GM12873 (cell line): ENCODE data around the gene TRIP10.

Experiments used
- CTCF ChIP-seq: IDR thresholded peaks from 2 replicates; pipeline ENCODE4 v1.5.1; 2012; ENCODE audit warnings: low read depth, mild to moderate bottlenecking, moderate library complexity, low read length, control low read depth; ENCODE audit not compliant: insufficient read depth; ENCODE audit errors: missing control alignments

The TRIP10 gene

GRCh38 chr19:6794686-6795431, 55.4 kb downstream of the TRIP10 start:
- TF ChIP-seq CTCF, result no peak

- TF ChIP-seq CTCF, result no peak
Observed at GRCh38 chr19:6796278-6796677, 56.8 kb downstream of the TRIP10 start.

GRCh38 chr19:6797646-6798045, 58.2 kb downstream of the TRIP10 start:
- no peak for TF ChIP-seq CTCF

- TF ChIP-seq CTCF, result no peak
Observed at GRCh38 chr19:6800991-6801484, 61.6 kb downstream of the TRIP10 start.
